ENCODE results near the gene CDC14A. TPM values are rescaled to one million over a fixed set of nuclear protein-coding genes. Genes with fewer than 3 reads are reported as not detected.
A peak's percentile ranks its signal among the peaks of the same experiment; 100 is the strongest.

CDC14A gene
- total RNA-seq (2014; rRNA removed; shearing (Covaris generic)): 6.5 and 8.6 TPM in 2 replicates

DNA sequence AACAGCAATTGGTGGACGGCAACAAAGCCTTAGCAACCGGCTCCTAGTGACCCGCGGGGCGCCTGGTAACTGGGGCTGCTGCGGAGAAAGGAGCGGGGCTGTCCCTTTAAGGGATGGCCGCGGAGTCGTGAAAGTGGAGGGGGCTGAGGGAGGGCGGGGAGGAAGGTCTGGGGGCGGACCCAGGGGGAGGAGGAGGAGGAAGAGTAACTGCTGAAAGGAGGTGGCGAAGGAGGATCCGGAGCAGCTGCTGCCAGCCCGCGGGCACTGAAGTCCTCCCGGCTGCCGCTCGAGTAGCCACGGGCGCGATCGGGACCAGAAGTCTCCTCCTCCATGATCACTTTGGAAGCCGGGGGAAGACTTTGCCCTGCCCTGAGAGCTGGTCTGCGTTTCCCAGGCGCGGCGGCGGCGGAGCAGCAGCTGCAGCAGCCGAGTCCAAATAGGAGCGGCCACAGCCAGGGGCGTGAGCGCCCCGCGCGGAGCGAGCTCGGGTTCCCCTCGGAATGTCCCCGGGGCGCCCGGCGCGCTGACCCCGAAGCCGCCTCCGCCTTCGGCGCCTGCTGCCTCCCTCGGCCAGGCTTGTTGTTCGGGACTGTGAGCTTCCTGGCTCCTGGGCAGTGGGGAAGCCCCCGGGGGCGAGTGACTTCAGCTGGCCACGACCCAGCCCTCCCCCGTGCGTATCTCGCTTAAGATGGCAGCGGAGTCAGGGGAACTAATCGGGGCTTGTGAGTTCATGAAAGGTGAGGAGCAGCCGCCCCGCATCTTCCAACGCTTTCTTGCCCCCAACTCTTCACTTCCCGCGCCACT, at the start of gene CDC14A:
TSS of gene CDC14A (plus strand) at position 240 of the 804 bp plus-strand sequence. CDS start at position 689, 449 bp downstream.
- peak; percentile 88 to 97 for DNase-seq (ENCODE audit: low read depth in 1 of 2, low spot score in 2 of 2)
- H3K27me3 ChIP-seq (replicated peaks): no peaks in the 10 kb centered on the region
- peak within 1 kb of the TSS; percentile 86 for H3K4me3 ChIP-seq
- peaks cover 13% of the 10 kb centered on the region for H3K4me1 ChIP-seq (replicated peaks)
- peaks cover 4% of the 10 kb centered on the region; the same call in 1 of the 2 replicates for H3K36me3 ChIP-seq
- no peaks in the 10 kb centered on the region for H3K9me3 ChIP-seq (replicated peaks)
- H3K27ac ChIP-seq: peak within 1 kb of the TSS; percentile 50

DNA sequence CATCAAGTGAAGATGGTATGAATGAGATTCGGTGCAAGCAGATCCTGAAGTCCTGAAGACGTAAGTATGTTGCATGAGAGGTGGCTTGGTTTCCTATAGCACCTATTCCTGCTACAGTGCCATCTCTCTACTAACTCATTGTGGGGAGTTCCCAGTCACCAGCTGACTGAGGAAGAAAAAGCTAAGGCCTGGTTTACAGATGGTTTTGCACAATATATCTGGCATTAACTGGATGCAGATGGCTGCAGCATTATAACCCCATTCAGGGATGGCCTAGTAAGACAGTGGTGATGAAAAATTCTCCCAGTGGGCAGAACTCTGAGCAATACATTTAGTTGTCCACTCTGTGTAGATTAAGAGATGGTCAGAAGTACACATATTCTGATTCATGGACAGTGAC, 49.6 kb upstream of the CDC14A start:
- no peak overlapping the region for H3K27ac ChIP-seq
- no peak overlapping the region for H3K4me3 ChIP-seq
- no peak for DNase-seq (ENCODE audit: low read depth in 1 of 2, low spot score in 2 of 2)
- H3K27me3 ChIP-seq (replicated peaks): no peaks in the 10 kb centered on the region
- H3K36me3 ChIP-seq: no peaks in the 10 kb centered on the region
- H3K4me1 ChIP-seq (replicated peaks): no peaks in the 10 kb centered on the region
- no peaks in the 10 kb centered on the region for H3K9me3 ChIP-seq (replicated peaks)

- H3K9me3 ChIP-seq (replicated peaks): no peaks in the 10 kb centered on the region
These were observed 48.1 kb upstream of the CDC14A start for GRCh38 chr1:100304227-100304626.

GRCh38 chr1:100304921-100305320, 47.4 kb upstream of the CDC14A start:
- no peak overlapping the region for H3K4me3 ChIP-seq
- DNase-seq (ENCODE audit: low read depth in 1 of 2, low spot score in 2 of 2): no peak
- no peak overlapping the region for H3K27ac ChIP-seq
- H3K9me3 ChIP-seq (replicated peaks): no peaks in the 10 kb centered on the region
- H3K36me3 ChIP-seq: no peaks in the 10 kb centered on the region
- no peaks in the 10 kb centered on the region for H3K27me3 ChIP-seq (replicated peaks)
- no peaks in the 10 kb centered on the region for H3K4me1 ChIP-seq (replicated peaks)

More at GRCh38 chr1:100304227-100304626, 48.1 kb upstream of the CDC14A start:
- H3K4me1 ChIP-seq (replicated peaks): no peaks in the 10 kb centered on the region
- no peaks in the 10 kb centered on the region for H3K27me3 ChIP-seq (replicated peaks)
- no peak overlapping the region for H3K4me3 ChIP-seq
- no peak for DNase-seq (ENCODE audit: low read depth in 1 of 2, low spot score in 2 of 2)
- H3K36me3 ChIP-seq: no peaks in the 10 kb centered on the region
- no peak overlapping the region for H3K27ac ChIP-seq

DNA sequence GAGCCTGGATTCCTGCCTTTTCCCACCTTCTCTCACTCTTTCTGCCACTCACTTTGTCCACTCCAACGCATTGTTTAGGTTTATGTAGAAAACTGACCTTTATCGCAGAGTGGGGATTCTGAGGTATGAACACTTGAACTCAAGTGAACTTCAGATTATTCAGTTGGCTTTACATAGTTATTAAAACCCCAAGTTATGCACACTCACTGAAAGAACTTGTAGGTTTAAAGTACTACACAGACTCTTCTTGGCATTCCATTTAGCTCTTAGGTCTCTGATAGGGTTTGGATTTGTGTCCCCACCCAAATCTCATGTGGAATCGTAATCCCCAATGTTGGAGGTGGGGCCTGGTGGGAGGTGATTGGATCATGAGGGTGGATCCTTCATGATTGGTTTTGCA, 46.4 kb upstream of the CDC14A start:
- Histone ChIP-seq H3K27me3 (replicated peaks) (no peaks in the 10 kb centered on the region), H3K9me3 (replicated peaks) (no peaks in the 10 kb centered on the region), H3K27ac (no peak overlapping the region), H3K4me3 (no peak overlapping the region), H3K36me3 (no peaks in the 10 kb centered on the region), H3K4me1 (replicated peaks) (no peaks in the 10 kb centered on the region)
- no peak for DNase-seq (ENCODE audit: low read depth in 1 of 2, low spot score in 2 of 2)

- H3K4me3 ChIP-seq: no peak overlapping the region
- H3K4me1 ChIP-seq (replicated peaks): no peaks in the 10 kb centered on the region
- H3K36me3 ChIP-seq: no peaks in the 10 kb centered on the region
- H3K27me3 ChIP-seq (replicated peaks): no peaks in the 10 kb centered on the region
- no peaks in the 10 kb centered on the region for H3K9me3 ChIP-seq (replicated peaks)
- H3K27ac ChIP-seq: no peak overlapping the region
- DNase-seq (ENCODE audit: low read depth in 1 of 2, low spot score in 2 of 2): no peak
These were observed 45.5 kb upstream of the CDC14A start for GRCh38 chr1:100306735-100307313.

GRCh38 chr1:100308777-100309176, 43.5 kb upstream of the CDC14A start:
- H3K4me3 ChIP-seq: no peak overlapping the region
- no peaks in the 10 kb centered on the region for H3K27me3 ChIP-seq (replicated peaks)
- H3K36me3 ChIP-seq: no peaks in the 10 kb centered on the region
- no peaks in the 10 kb centered on the region for H3K4me1 ChIP-seq (replicated peaks)
- no peak for DNase-seq (ENCODE audit: low read depth in 1 of 2, low spot score in 2 of 2)
- no peaks in the 10 kb centered on the region for H3K9me3 ChIP-seq (replicated peaks)
- H3K27ac ChIP-seq: no peak overlapping the region

DNA sequence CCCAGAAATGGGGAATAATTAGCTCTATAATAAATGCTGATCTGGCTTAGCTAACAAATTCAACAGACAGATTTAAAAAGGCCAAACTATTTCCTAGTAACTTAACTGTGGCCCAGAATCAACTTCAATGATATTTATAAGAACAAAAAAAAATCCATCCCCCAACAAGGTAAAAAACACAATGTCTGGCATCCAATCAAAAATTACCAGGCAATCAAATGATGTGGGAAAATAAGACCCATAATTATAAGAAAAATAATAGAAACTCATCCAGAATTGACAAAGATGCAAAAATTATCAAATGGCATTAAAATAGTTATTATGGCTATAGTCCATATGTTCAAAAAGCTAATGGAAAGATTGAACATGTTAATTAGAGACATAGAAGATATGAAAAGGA, 42.4 kb upstream of the CDC14A start:
- Histone ChIP-seq H3K36me3 (no peaks in the 10 kb centered on the region), H3K27ac (no peak overlapping the region), H3K4me3 (no peak overlapping the region), H3K27me3 (replicated peaks) (no peaks in the 10 kb centered on the region), H3K4me1 (replicated peaks) (no peaks in the 10 kb centered on the region), H3K9me3 (replicated peaks) (no peaks in the 10 kb centered on the region)
- no peak for DNase-seq (ENCODE audit: low read depth in 1 of 2, low spot score in 2 of 2)

- DNase-seq (ENCODE audit: low read depth in 1 of 2, low spot score in 2 of 2): no peak
- H3K4me3 ChIP-seq: no peak overlapping the region
- no peaks in the 10 kb centered on the region for H3K27me3 ChIP-seq (replicated peaks)
- H3K9me3 ChIP-seq (replicated peaks): no peaks in the 10 kb centered on the region
- H3K4me1 ChIP-seq (replicated peaks): no peaks in the 10 kb centered on the region
- H3K36me3 ChIP-seq: no peaks in the 10 kb centered on the region
- no peak overlapping the region for H3K27ac ChIP-seq
These were observed 38.9 kb upstream of the CDC14A start for GRCh38 chr1:100313382-100313781.

GRCh38 chr1:100316622-100317021, 35.7 kb upstream of the CDC14A start:
- no peak overlapping the region for H3K27ac ChIP-seq
- no peaks in the 10 kb centered on the region for H3K27me3 ChIP-seq (replicated peaks)
- H3K9me3 ChIP-seq (replicated peaks): no peaks in the 10 kb centered on the region
- H3K4me1 ChIP-seq (replicated peaks): no peaks in the 10 kb centered on the region
- no peaks in the 10 kb centered on the region for H3K36me3 ChIP-seq
- DNase-seq (ENCODE audit: low read depth in 1 of 2, low spot score in 2 of 2): no peak
- H3K4me3 ChIP-seq: no peak overlapping the region

DNA sequence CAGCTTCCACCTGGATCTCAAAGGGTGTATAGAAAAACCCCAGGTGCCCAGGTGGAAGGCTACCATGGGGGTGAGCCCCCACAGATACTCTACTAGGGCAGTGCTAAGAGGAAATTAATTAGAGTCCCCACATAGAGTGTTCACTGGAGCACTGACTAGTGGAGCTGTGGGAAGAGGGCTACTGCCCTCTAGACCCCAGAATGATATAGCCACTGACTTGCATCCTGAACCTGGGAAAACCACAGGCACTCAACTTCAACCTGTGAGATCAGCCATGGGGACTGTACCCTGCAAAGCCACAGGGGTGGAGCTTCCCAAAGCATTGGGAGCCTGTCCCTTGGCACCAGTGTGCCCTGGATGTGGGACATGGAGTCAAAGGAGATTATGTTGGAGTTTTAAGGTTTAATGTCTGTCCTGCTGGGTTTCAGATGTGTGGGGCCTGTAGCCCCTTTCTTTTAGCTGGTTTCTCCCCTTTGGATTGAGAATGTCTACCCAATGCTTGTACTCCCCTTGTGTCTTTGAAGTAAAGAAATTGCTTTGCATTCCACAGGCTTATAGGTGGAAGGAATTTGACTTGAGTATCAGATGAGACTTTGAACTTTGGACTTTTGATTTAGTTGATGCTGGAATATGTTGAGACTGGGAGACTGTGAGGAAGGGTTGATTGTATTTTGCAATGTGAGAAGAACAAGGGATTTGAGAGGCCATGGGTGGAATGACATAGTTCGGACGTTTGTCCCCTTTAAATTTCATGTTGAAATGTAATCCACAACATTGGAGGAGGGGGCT, 31.8 kb upstream of the CDC14A start:
- Histone ChIP-seq H3K4me1 (replicated peaks) (no peaks in the 10 kb centered on the region), H3K36me3 (no peaks in the 10 kb centered on the region), H3K9me3 (replicated peaks) (no peaks in the 10 kb centered on the region), H3K4me3 (no peak overlapping the region), H3K27me3 (replicated peaks) (no peaks in the 10 kb centered on the region; the same call in 1 of the 2 replicates), H3K27ac (no peak overlapping the region)
- no peak for DNase-seq (ENCODE audit: low read depth in 1 of 2, low spot score in 2 of 2)

GRCh38 chr1:100321100-100321493, 31.2 kb upstream of the CDC14A start:
- H3K4me1 ChIP-seq (replicated peaks): no peaks in the 10 kb centered on the region
- DNase-seq (ENCODE audit: low read depth in 1 of 2, low spot score in 2 of 2): no peak
- no peak overlapping the region for H3K4me3 ChIP-seq
- H3K27ac ChIP-seq: no peak overlapping the region
- no peaks in the 10 kb centered on the region; the same call in 1 of the 2 replicates for H3K27me3 ChIP-seq (replicated peaks)
- H3K9me3 ChIP-seq (replicated peaks): no peaks in the 10 kb centered on the region
- H3K36me3 ChIP-seq: no peaks in the 10 kb centered on the region

DNA sequence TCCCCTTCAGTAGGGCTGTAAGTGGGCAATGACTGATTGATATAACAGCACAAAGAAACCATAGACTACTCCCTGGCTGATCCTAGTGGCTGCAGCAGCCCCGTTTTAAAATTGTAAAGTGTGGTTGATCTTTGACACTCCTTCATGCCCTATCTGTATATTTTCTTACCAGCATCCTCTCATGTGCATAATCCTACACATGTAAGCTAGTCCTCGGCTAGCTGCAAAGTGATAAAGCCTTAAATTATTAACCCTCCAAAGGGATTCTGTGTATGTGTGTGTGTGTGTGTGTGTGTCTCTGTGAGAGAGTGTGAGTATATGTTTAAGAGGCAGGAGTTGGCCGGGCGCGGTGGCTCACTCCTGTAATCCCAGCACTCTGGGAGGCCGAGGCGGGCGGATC, 30.8 kb upstream of the CDC14A start:
- H3K36me3 ChIP-seq: no peaks in the 10 kb centered on the region
- no peak overlapping the region for H3K27ac ChIP-seq
- no peak for DNase-seq (ENCODE audit: low read depth in 1 of 2, low spot score in 2 of 2)
- H3K4me1 ChIP-seq (replicated peaks): no peaks in the 10 kb centered on the region
- H3K4me3 ChIP-seq: no peak overlapping the region
- H3K27me3 ChIP-seq (replicated peaks): no peaks in the 10 kb centered on the region; the same call in 1 of the 2 replicates
- no peaks in the 10 kb centered on the region for H3K9me3 ChIP-seq (replicated peaks)

Measured in SJSA1 (cell line).